HFFc6 (cell line): ENCODE results near the gene UNC45A. TPM values are rescaled to one million over a fixed set of nuclear protein-coding genes. Genes with fewer than 3 reads are reported as not detected.
"Not testable (repeated sequence)": the region's sequence is repeated elsewhere in the genome, so short reads cannot be mapped to it uniquely, and the experiment has no call there.

Experiments
- DNase-seq: peaks from one replicate; pipeline ENCODE4 v3.0.0-alpha.2; 2018
- H3K27ac Mint-ChIP-seq: 2 replicates; pipeline ENCODE4 v1.8.0; 2020; ENCODE audit warnings: mild to moderate bottlenecking, mixed read lengths
- H3K27me3 Mint-ChIP-seq: 2 replicates; pipeline ENCODE4 v1.8.0; 2021; ENCODE audit warnings: mild to moderate bottlenecking, moderate library complexity, mixed read lengths; ENCODE audit not compliant: insufficient read depth
- H3K36me3 Mint-ChIP-seq: 2 replicates; pipeline ENCODE4 v1.8.0; 2021; ENCODE audit warnings: low read depth, mixed read lengths
- H3K4me1 Mint-ChIP-seq: 2 replicates; pipeline ENCODE4 v1.8.0; 2020; ENCODE audit warnings: low read depth, mixed read lengths
- H3K4me3 Mint-ChIP-seq: 2 replicates; pipeline ENCODE4 v1.8.0; 2020; ENCODE audit warnings: mild to moderate bottlenecking, moderate library complexity, mixed read lengths
- H3K9me3 Mint-ChIP-seq: 2 replicates; pipeline ENCODE4 v1.8.0; 2020; ENCODE audit warnings: mild to moderate bottlenecking, mixed read lengths
- CTCF ChIP-seq: fragments of 200-600 bp; sonication (generic); IDR thresholded peaks from 2 replicates; pipeline ENCODE4 v1.5.0; 2021; ENCODE audit warnings: antibody characterized with exemption, mild to moderate bottlenecking
- total RNA-seq, 6 experiments: library from RNA; stranded (reverse); fragmentation: NEBNext Ultra II Directional; extraction: Animal tissue kit (Norgen Biotek cat#: 25700); gene quantifications; 2 replicates in 1 of 6; 3 replicates in 5 of 6; pipeline ENCODE4 v1.2.3, GENCODE V29; 2021

The UNC45A gene
- total RNA-seq, 6 experiments from 2014 or later: 65.3 to 77.5 (median 72.1) TPM

DNA sequence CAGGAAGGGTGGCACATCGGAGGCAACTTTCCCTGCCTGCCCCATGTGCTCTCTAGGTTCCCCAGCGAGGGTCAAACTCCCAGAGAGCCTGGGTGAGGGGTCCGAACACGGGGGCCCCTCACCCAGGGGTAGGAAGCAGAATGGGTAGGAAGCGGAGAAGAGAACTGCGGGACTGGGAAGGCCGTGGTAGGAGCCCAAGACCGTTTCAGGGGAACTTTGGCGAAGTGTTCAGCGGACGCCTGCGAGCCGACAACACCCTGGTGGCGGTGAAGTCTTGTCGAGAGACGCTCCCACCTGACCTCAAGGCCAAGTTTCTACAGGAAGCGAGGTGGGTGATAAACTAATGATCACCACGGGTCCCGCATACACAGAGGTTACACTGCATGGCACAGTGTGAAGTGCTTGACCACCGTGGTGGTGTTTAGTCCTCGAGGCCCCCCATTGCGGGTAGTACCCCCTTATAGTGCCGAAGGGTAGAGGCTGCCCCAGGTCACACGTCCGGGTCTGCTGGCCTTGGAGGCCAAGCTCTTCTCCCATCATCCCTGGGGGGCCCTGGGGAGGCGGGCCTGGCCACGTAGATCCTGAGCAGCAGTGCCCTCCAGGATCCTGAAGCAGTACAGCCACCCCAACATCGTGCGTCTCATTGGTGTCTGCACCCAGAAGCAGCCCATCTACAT, 42.4 kb upstream of the UNC45A start:
- no peak for TF ChIP-seq CTCF

GRCh38 chr15:90893175-90894090, 41.7 kb upstream of the UNC45A start:
- no peaks in the 10 kb centered on the region for H3K9me3 Mint-ChIP-seq
- H3K4me1 Mint-ChIP-seq: no peaks in the 10 kb centered on the region
- TF ChIP-seq CTCF: peak; percentile 52
- peaks cover 2% of the 10 kb centered on the region for H3K27me3 Mint-ChIP-seq
- no peak for DNase-seq
- H3K27ac Mint-ChIP-seq: no peak overlapping the region
- H3K4me3 Mint-ChIP-seq: no peak overlapping the region
- H3K36me3 Mint-ChIP-seq: no peaks in the 10 kb centered on the region

More for the DNA sequence above, 42.4 kb upstream of the UNC45A start:
- Mint-ChIP-seq H3K4me3 (no peak overlapping the region), H3K4me1 (no peaks in the 10 kb centered on the region), H3K36me3 (no peaks in the 10 kb centered on the region), H3K9me3 (no peaks in the 10 kb centered on the region), H3K27me3 (peaks cover 2% of the 10 kb centered on the region), H3K27ac (no peak overlapping the region)
- DNase-seq: no peak

GRCh38 chr15:90895571-90896117, 39.4 kb upstream of the UNC45A start:
- H3K4me3 Mint-ChIP-seq: no peak overlapping the region
- H3K9me3 Mint-ChIP-seq: no peaks in the 10 kb centered on the region

GRCh38 chr15:90897131-90897655, 37.9 kb upstream of the UNC45A start:
- not testable (repeated sequence) for DNase-seq, H3K4me3 Mint-ChIP-seq, H3K27ac Mint-ChIP-seq, H3K36me3 Mint-ChIP-seq, H3K9me3 Mint-ChIP-seq, H3K27me3 Mint-ChIP-seq
- peaks cover 11% of the 10 kb centered on the region for H3K4me1 Mint-ChIP-seq

More at GRCh38 chr15:90895571-90896117, 39.4 kb upstream of the UNC45A start:
- no peak for DNase-seq
- Mint-ChIP-seq H3K4me1 (no peaks in the 10 kb centered on the region), H3K27ac (no peak overlapping the region), H3K27me3 (peaks cover 2% of the 10 kb centered on the region), H3K36me3 (no peaks in the 10 kb centered on the region)
- 0 out of 2 replicates have a peak, but pooled peaks have one; percentile 23 for TF ChIP-seq CTCF

GRCh38 chr15:90901175-90902039, 33.7 kb upstream of the UNC45A start:
- H3K27me3 Mint-ChIP-seq: no peaks in the 10 kb centered on the region
- H3K36me3 Mint-ChIP-seq: peaks cover 6% of the 10 kb centered on the region
- peak overlapping the region; percentile 84 for H3K4me3 Mint-ChIP-seq
- no peak for DNase-seq
- peaks cover 17% of the 10 kb centered on the region for H3K4me1 Mint-ChIP-seq
- TF ChIP-seq CTCF: no peak
- no peaks in the 10 kb centered on the region for H3K9me3 Mint-ChIP-seq
- peak overlapping the region; percentile 67 for H3K27ac Mint-ChIP-seq
